NCI-H2107 treated with DMSO at 0.1 percent for 48 hours (cell line): ENCODE data around the gene ARL6IP6.

Experiments used
- DNase-seq: peaks from one replicate; lab custom pipeline; 2025; ENCODE audit not compliant: unreplicated experiment; lab: John Stamatoyannopoulos, UW

The ARL6IP6 gene

GRCh38 chr2:152792974-152793373 is 74.6 kb downstream of the ARL6IP6 start:
- DNase-seq, result no peak

DNA sequence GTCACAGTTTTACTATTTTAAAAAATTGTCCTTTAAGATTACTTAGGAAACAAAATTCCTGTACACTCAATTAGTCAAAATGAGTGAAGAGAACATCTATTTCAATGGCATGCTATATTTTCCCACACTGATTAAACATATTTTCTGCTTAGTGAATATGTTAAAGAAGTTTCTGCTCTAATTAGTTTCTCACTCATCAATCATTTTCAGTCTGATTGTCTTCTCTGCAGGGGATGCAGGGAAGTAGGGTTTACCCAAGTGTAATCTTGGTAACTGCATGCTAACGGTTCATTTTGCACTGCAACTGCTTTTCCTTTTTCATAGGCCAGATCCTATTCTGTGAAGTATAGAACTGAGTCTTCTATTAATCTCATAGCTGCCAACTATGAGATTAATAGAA is 78.5 kb downstream of the ARL6IP6 start:
- no peak for DNase-seq

GRCh38 chr2:152804687-152805408 is 86.4 kb downstream of the ARL6IP6 start:
- no peak for DNase-seq

GRCh38 chr2:152811916-152812315 is 93.5 kb downstream of the ARL6IP6 start:
- no peak for DNase-seq
